Uterus (tissue), 2 donors: ENCODE measurements around the gene CARD10.

Experiments used
- CTCF ChIP-seq, 4 experiments: fragments of 200-600 bp in 2 of 4; fragments of 450-650 bp in 2 of 4; sonication (generic) in 2 of 4; IDR thresholded peaks; one replicate each; pipeline ENCODE4 v1.5.1; 2016 to 2019; ENCODE audit warnings: antibody characterized with exemption in 4 of 4, mild to moderate bottlenecking in 2 of 4, moderate library complexity in 1 of 4
- POLR2A ChIP-seq, 2 donors: fragments of 450-650 bp; IDR thresholded peaks; one replicate each; pipeline ENCODE4 v1.6.1; 2016; ENCODE audit warnings: antibody characterized with exemption in 2 of 2, mild to moderate bottlenecking in 1 of 2, moderate library complexity in 1 of 2

GRCh38 chr22:37448516-37449127 lies 70.6 kb downstream of the CARD10 start:
- TF ChIP-seq CTCF (IDR thresholded peaks at IDR 0.05), result no peak
- TF ChIP-seq POLR2A (IDR thresholded peaks at IDR 0.05), result no peak
